Heart left ventricle (tissue), 13 donors: ENCODE data around the gene CABLES2.

Experiments
- CTCF ChIP-seq, 12 donors: fragments of 200-600 bp; sonication (generic) in 4 of 12; IDR thresholded peaks; one replicate each; pipeline versions ENCODE4 v1.5.0 to v1.8.0; 2018 to 2022; ENCODE audit warnings: antibody characterized with exemption in 12 of 12, mild to moderate bottlenecking in 5 of 12
- POLR2A ChIP-seq, 2 donors: fragments of 450-650 bp; IDR thresholded peaks; one replicate each; pipeline ENCODE4 v1.6.1; 2017; ENCODE audit warnings: antibody characterized with exemption in 2 of 2, mild to moderate bottlenecking in 2 of 2, moderate library complexity in 2 of 2
- donor health status: ischemic (EF 13 %, LVEDD 7.1; RV severe dilation, severe dysfunction).
- donor health status: DM: no; HTN: yes; CAD: no.
- donor health status: DM: no; HTN: no; CAD: no.
- donor health status: ischemic (EF 25% LVEDD 6.9; RV normal size, moderate dysfunction).
- donor health status: ischemic (EF 25% LVEDD 5.7; RV mildly dilated, moderate dysfunction).
- donor health status: ischemic (EF 35%, LVEDD 5.7; RV mildly dilated, moderate dysfunction).
- donor health status: nonischemic (EF 11% LVEDD 7.7; RV severe dilation, severe dysfunction).
- donor health status: DM: yes; HTN: yes; CAD: no.
- donor health status: PGD.
- donor health status: ischemic (EF 29% LVEDD 5.4; RV normal size, mild dysfunction).
- donor health status: nonischemic (EF 23%, LVEDD 6.1; RV moderate dilation, normal function).

GRCh38 chr20:62428002-62428372, 20.9 kb upstream of the CABLES2 start:
- TF ChIP-seq CTCF (IDR thresholded peaks at IDR 0.05) (no peak), POLR2A (IDR thresholded peaks at IDR 0.05) (no peak)
